ENCODE measurements around the gene KIF16B.

DNA sequence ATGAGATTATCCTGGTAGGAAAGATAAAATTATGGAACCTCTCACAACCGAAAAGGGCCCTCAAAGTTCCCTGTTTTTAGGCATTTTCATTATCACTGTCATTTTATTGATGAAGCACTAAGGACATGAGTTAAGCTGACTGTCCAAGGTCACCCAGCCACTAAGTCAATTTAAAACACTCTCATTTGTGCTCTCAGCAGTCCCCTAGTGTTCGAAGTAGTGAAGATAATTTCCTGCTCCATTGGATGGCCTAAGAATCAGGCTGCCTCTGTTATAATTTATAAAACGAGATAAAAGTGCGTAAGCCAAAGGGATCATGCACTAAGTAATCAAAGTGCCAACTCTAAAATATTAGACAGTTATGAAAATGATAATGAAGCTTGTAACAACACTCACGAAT is 169.1 kb downstream of the KIF16B start:
- TF ChIP-seq, protein P1, sequence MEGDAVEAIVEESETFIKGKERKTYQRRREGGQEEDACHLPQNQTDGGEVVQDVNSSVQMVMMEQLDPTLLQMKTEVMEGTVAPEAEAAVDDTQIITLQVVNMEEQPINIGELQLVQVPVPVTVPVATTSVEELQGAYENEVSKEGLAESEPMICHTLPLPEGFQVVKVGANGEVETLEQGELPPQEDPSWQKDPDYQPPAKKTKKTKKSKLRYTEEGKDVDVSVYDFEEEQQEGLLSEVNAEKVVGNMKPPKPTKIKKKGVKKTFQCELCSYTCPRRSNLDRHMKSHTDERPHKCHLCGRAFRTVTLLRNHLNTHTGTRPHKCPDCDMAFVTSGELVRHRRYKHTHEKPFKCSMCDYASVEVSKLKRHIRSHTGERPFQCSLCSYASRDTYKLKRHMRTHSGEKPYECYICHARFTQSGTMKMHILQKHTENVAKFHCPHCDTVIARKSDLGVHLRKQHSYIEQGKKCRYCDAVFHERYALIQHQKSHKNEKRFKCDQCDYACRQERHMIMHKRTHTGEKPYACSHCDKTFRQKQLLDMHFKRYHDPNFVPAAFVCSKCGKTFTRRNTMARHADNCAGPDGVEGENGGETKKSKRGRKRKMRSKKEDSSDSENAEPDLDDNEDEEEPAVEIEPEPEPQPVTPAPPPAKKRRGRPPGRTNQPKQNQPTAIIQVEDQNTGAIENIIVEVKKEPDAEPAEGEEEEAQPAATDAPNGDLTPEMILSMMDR (IDR thresholded peaks at IDR 0.05), result no peak
- no peak for TF ChIP-seq REST (IDR thresholded peaks at IDR 0.05; ENCODE audit: insufficient read depth in 1 of 2, low read depth in 2 of 2, low read length in 1 of 2)
